ENCODE measurements around the gene EMC8.

DNA sequence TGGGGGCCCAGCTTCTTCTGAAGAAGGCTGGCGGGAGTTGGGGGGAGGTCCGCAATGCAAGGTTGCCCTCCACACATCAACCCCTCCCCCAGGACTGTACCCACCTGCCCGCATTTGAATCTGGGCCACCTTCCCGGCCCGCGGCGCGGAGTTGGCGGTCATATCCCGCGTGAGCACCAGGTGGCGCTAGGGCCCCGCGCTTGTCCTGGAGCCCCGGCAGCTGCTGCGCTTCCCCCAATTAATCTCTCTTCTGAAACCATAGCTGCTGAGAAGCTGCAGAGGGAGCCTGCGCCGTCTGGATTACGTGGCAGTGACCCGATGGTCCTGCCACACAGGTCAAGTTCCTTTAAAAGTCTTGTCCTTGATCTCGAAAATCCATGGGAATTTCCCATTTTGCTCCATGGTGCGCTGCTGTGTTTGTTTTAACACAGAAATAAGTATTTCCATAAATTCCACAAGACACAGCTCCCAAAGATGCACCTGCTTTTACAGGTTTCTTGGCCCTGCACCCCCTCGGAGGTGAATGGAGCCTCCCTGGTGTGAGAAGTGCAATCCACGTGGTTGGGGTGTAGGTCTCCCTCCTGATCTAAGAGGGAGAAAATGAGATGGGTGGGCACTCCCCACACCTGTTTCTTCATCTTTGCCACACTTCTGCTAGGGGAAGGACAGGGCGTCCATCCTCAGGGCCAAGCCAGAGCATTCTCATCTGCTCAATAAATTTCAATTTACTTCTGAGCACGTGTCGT lies 22.2 kb upstream of the EMC8 start:
- TF ChIP-seq, protein P1, sequence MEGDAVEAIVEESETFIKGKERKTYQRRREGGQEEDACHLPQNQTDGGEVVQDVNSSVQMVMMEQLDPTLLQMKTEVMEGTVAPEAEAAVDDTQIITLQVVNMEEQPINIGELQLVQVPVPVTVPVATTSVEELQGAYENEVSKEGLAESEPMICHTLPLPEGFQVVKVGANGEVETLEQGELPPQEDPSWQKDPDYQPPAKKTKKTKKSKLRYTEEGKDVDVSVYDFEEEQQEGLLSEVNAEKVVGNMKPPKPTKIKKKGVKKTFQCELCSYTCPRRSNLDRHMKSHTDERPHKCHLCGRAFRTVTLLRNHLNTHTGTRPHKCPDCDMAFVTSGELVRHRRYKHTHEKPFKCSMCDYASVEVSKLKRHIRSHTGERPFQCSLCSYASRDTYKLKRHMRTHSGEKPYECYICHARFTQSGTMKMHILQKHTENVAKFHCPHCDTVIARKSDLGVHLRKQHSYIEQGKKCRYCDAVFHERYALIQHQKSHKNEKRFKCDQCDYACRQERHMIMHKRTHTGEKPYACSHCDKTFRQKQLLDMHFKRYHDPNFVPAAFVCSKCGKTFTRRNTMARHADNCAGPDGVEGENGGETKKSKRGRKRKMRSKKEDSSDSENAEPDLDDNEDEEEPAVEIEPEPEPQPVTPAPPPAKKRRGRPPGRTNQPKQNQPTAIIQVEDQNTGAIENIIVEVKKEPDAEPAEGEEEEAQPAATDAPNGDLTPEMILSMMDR (conservative IDR thresholded peaks at IDR 0.05; ENCODE audit: low read depth, low read length): peak; percentile 96
- no peak for TF ChIP-seq EZH2 (IDR thresholded peaks at IDR 0.05; ENCODE audit: borderline replicate concordance, low read depth, low read length, poor library complexity, severe bottlenecking)
